ENCODE measurements around the gene CHP1.

DNA sequence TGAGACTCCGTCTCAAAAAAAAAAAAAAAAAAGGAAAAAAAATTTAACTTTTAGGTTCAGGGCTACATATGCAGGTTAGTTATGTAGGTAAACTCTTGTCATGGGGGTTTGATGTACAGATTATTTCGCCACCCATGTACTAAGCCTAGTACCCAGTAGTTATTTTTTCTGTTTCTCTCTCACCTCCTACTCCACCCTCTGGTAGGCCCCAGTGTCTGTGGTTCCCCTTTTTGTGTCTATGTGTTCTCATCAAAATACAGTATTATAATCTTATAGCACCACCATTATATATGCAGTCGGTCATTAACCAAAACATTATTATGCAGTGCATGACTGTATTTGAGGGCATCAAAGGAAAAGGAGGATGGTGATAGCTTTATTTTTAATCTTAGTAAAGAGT lies 47.3 kb downstream of the CHP1 start:
- TF ChIP-seq, protein P1, sequence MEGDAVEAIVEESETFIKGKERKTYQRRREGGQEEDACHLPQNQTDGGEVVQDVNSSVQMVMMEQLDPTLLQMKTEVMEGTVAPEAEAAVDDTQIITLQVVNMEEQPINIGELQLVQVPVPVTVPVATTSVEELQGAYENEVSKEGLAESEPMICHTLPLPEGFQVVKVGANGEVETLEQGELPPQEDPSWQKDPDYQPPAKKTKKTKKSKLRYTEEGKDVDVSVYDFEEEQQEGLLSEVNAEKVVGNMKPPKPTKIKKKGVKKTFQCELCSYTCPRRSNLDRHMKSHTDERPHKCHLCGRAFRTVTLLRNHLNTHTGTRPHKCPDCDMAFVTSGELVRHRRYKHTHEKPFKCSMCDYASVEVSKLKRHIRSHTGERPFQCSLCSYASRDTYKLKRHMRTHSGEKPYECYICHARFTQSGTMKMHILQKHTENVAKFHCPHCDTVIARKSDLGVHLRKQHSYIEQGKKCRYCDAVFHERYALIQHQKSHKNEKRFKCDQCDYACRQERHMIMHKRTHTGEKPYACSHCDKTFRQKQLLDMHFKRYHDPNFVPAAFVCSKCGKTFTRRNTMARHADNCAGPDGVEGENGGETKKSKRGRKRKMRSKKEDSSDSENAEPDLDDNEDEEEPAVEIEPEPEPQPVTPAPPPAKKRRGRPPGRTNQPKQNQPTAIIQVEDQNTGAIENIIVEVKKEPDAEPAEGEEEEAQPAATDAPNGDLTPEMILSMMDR (conservative IDR thresholded peaks at IDR 0.05; ENCODE audit: low read length): no peak
- TF ChIP-seq EZH2phosphoT487 (IDR thresholded peaks at IDR 0.05; ENCODE audit: borderline replicate concordance, low read depth, low read length): no peak

Data from OCI-LY7 (cell line).